Sciatic nerve (tissue), 2 donors: Measurements from ENCODE around the gene TMPRSS11B. TPM values are rescaled to one million over a fixed set of nuclear protein-coding genes. Genes with fewer than 3 reads are reported as not detected.
"Not testable (repeated sequence)": the region's sequence is repeated elsewhere in the genome, so short reads cannot be mapped to it uniquely, and the experiment has no call there.

Experiments used
- ATAC-seq: fragments of 200-7000 bp; cut with Tn5 transposase; one replicate; pipeline ENCODE4 v1.9.1; 2020; ENCODE audit warnings: mild to moderate bottlenecking, moderate library complexity
- DNase-seq: peaks from one replicate; pipeline ENCODE4 v3.0.0-alpha.2; 2020; ENCODE audit warnings: low spot score
- intact Hi-C: fragments of 100-400 bp; cut with DNase I; formaldehyde crosslinking; loops from one replicate; pipeline ENCODE4 v1.14.2; 2022
- total RNA-seq: library from RNA; stranded (reverse); fragmentation: NEBNext Ultra II Directional; extraction: Animal tissue kit (Norgen Biotek cat#: 25700); gene quantifications from one replicate; pipeline ENCODE4 v1.2.1, GENCODE V29; 2021
- donor health status: DM: no; HTN: no; CAD: no.
- donor health status: DM: no; HTN: no; CAD: no.

TMPRSS11B gene, protein sequence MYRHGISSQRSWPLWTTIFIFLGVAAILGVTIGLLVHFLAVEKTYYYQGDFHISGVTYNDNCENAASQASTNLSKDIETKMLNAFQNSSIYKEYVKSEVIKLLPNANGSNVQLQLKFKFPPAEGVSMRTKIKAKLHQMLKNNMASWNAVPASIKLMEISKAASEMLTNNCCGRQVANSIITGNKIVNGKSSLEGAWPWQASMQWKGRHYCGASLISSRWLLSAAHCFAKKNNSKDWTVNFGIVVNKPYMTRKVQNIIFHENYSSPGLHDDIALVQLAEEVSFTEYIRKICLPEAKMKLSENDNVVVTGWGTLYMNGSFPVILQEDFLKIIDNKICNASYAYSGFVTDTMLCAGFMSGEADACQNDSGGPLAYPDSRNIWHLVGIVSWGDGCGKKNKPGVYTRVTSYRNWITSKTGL
- total RNA-seq: not detected

GRCh38 chr4:68245594-68245993 lies at the start of gene TMPRSS11B:
Gene TMPRSS11B, minus strand, starts transcription at chr4:68245694. Its CDS starts 136 bp downstream, at chr4:68245558.
- ATAC-seq (no peak), DNase-seq (no peak)
- intact Hi-C loops: no loop called here

- no peak for DNase-seq
- intact Hi-C loops: no loop called here
- no peak for ATAC-seq
These were observed 45.8 kb upstream of the TMPRSS11B start for GRCh38 chr4:68291256-68291655.

- DNase-seq (no peak), ATAC-seq (no peak)
- intact Hi-C loops: no loop called here
These were observed 42.9 kb upstream of the TMPRSS11B start for GRCh38 chr4:68288393-68288740.

GRCh38 chr4:68287704-68288392 lies 42.4 kb upstream of the TMPRSS11B start:
- DNase-seq (no peak), ATAC-seq (no peak)
- intact Hi-C loops: no loop called here

- no peak for ATAC-seq
- intact Hi-C loops: no loop called here
- DNase-seq: no peak
These were observed 38.2 kb upstream of the TMPRSS11B start for GRCh38 chr4:68283714-68284113.

DNA sequence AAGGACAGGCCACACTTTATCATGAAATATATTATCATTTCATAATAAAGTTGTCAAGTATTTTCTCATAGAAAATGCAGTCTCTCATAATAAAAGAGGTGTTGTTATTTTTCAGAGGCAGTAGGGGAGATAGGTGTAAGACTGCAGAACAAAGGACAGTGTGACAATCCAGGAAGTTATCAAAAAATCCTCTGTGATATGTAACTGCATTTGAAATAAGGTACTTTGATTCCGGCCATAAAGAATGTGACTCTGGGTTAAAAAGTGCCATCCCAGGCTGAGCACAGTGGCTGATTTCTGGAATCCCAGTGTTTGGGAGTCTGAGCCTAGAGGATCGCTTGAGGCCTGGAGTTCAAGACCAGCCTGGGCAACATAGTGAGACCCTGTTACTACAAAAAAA lies 37.6 kb upstream of the TMPRSS11B start:
- DNase-seq (no peak), ATAC-seq (no peak)
- intact Hi-C loops: no loop called here

- ATAC-seq, DNase-seq, intact Hi-C loops: not testable (repeated sequence)
These were observed 36.6 kb upstream of the TMPRSS11B start for GRCh38 chr4:68281796-68282740.

- ATAC-seq (no peak), DNase-seq (no peak)
- intact Hi-C loops: loop anchor here (10.0 kb wide), 1 partner anchor 97 kb away; no protein-coding TSS in a partner anchor
These were observed 32.5 kb upstream of the TMPRSS11B start for GRCh38 chr4:68278029-68278428.

DNA sequence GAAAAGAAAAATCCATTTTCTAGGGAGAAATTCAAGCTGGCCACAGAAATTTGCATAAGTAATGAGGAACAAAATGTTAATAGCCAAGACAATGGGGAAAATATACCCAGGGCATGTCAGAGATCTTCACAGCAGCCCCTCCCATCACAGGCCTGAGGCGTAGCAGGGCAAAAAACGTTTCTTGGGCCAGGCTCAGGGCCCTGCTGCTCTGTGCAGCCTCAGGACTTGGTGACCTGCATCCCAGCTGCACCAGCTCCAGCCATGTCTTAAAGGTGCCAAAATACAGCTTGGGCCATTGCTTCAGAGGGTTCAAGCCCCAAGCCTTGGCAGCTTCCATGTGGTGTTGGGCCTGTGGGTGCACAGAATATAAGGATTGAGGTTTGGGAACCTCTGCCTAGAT lies 32.1 kb upstream of the TMPRSS11B start:
- DNase-seq (no peak), ATAC-seq (no peak)
- intact Hi-C loops: loop anchor here (10.0 kb wide), 1 partner anchor 97 kb away; no protein-coding TSS in a partner anchor

- no peak for ATAC-seq
- no peak for DNase-seq
- intact Hi-C loops: loop anchor here (10.0 kb wide), 1 partner anchor 102 kb away; no protein-coding TSS in a partner anchor
These were observed 27.4 kb upstream of the TMPRSS11B start for GRCh38 chr4:68272860-68273259.

DNA sequence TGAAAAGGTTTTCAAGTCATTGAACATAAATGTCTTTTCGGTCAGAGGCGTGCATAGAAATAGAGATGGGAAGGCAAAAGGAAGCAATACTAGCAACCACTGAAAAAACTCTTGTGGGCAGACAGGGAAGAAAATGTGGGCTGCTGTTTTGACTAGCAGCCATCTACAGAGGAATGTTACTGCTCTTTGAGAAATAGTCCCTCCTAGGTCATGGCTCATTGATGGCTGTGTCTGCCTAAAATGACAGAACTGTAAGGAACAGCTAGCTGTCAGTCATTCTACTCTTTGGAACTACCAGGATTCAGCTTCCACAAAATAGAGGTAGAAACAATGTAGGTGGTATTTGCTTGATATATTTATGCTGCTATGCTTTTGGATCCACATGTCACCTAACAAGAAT lies 26.9 kb upstream of the TMPRSS11B start:
- ATAC-seq: peak; percentile 28
- intact Hi-C loops: loop anchor here (10.0 kb wide), 1 partner anchor 102 kb away; no protein-coding TSS in a partner anchor
- DNase-seq: no peak

- ATAC-seq: peak; percentile 76
- no peak for DNase-seq
- intact Hi-C loops: loop anchor here (10.0 kb wide), 1 partner anchor 103 kb away; no protein-coding TSS in a partner anchor
These were observed 26.4 kb upstream of the TMPRSS11B start for GRCh38 chr4:68271851-68272357.

DNA sequence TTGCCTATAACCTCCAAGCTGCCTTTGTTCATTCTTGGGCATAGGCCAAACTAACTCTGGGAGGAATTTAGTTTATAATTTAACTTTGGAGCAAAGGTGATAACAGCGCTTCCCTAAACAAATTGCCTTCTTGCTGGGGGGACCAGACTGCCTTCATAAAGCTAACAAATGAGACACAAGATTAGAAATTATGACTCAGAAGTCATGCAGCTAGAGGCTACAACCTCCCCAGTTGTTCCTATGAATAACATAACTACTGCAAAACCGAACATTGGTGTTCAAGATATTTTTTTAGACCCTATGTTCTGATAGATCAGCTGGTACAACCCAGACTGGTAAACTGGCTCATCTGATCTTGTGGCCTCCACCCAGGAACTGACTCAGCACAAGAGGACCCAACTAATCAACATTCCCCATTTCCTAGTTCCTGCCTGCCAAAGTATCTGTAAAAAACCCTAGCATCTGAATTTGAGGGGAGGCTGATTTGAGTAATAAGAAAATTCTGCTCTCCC lies 22.0 kb upstream of the TMPRSS11B start:
- ATAC-seq (no peak), DNase-seq (no peak)
- intact Hi-C loops: no loop called here

GRCh38 chr4:68264875-68265565 lies 19.5 kb upstream of the TMPRSS11B start:
- intact Hi-C loops: no loop called here
- ATAC-seq (no peak), DNase-seq (no peak)

DNA sequence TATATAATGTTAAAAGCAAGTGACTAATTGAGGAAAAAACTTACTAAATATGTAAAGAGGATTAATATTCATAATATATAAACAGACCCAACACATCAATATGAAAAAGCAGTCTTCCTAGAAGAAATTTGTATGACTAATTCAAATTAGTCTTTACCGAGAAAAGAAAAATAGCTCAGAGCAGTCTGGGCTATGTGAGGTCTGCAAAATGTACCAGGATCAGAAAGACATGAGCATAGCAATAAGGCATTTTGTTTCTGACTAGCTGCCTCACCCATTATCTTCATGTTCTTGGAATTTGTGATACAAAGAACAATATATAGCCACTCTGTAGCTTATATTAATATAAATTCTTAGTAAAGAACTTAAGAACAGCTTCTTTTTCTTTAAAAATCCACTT lies 13.7 kb upstream of the TMPRSS11B start:
- DNase-seq: no peak
- intact Hi-C loops: no loop called here
- no peak for ATAC-seq

- ATAC-seq (no peak), DNase-seq (no peak)
- intact Hi-C loops: no loop called here
These were observed 12.2 kb upstream of the TMPRSS11B start for GRCh38 chr4:68257719-68258118.

- DNase-seq (no peak), ATAC-seq (no peak)
- intact Hi-C loops: no loop called here
These were observed 10.8 kb upstream of the TMPRSS11B start for GRCh38 chr4:68256284-68256683.
